Thymus (tissue), 2 donors: ENCODE data around the gene LARP1. TPM values are rescaled to one million over a fixed set of nuclear protein-coding genes. Genes with fewer than 3 reads are reported as not detected.

ENCODE experiments used
- polyA plus RNA-seq: library from polyadenylated mRNA; stranded (reverse); fragments of 200-250 nt; gene quantifications from one replicate; pipeline ENCODE4 v1.2.3, GENCODE V29; 2013
- total RNA-seq: library from RNA; stranded (reverse); fragments of 120-200 nt; gene quantifications from one replicate; pipeline ENCODE4 v1.2.4, GENCODE V29; 2013
- donor health status: healthy.

The LARP1 gene
- total and polyA plus RNA-seq, 2 donors: 25.7 to 28.5 TPM

Other genes with a start within 250 kb of the LARP1 start
- gene FAXDC2, start 95.2 kb downstream of the LARP1 start, total RNA-seq: 2.9 TPM
- gene FAXDC2, start 95.2 kb downstream of the LARP1 start, polyA plus RNA-seq: 17.6 TPM
- 75.5 TPM for gene CNOT8, start 103.2 kb downstream of the LARP1 start, total RNA-seq
- gene CNOT8, start 103.2 kb downstream of the LARP1 start, polyA plus RNA-seq: 98.2 TPM
- 12.8 TPM for gene GEMIN5, start 182.8 kb downstream of the LARP1 start, total RNA-seq
- 5.3 TPM for gene GEMIN5, start 182.8 kb downstream of the LARP1 start, polyA plus RNA-seq
- gene MRPL22, start 185.7 kb downstream of the LARP1 start, total RNA-seq: 45.9 TPM
- gene MRPL22, start 185.7 kb downstream of the LARP1 start, polyA plus RNA-seq: 56.0 TPM